NCI-H345 treated with DMSO at 0.1 percent for 48 hours (cell line): Measurements from ENCODE around the gene MLLT10.

ENCODE experiments used
- DNase-seq: peaks from one replicate; lab custom pipeline; 2025; ENCODE audit not compliant: unreplicated experiment; lab: John Stamatoyannopoulos, UW

MLLT10 gene

GRCh38 chr10:21516242-21517131 is 17.5 kb upstream of the MLLT10 start:
- DNase-seq, result no peak

GRCh38 chr10:21517134-21518031 is 16.6 kb upstream of the MLLT10 start:
- DNase-seq, result no peak

DNA sequence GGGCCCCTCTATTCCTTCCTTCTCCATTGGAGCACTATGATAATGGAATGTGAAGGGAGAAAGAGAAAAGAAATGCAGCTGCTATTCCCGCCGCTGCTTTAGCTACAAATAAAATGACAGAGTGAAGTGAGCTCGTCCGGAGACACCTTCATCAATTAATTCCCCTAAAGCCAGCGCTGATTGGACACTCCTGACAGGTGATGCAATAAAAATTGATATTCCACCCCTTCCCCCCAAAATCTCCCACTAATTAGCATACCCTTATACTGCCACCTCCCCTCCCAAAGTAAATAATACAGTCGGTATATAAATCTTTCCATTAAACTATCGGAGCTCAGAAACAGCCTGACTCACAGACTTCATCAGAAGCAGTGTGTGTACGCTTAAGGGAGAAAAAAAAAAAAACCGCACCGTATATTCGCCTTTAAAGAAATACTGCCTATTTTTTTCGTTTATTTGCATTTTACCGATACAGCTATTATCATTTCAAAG is 15.8 kb upstream of the MLLT10 start:
- DNase-seq, result no peak

GRCh38 chr10:21518641-21519396 is 15.2 kb upstream of the MLLT10 start:
- no peak for DNase-seq

DNA sequence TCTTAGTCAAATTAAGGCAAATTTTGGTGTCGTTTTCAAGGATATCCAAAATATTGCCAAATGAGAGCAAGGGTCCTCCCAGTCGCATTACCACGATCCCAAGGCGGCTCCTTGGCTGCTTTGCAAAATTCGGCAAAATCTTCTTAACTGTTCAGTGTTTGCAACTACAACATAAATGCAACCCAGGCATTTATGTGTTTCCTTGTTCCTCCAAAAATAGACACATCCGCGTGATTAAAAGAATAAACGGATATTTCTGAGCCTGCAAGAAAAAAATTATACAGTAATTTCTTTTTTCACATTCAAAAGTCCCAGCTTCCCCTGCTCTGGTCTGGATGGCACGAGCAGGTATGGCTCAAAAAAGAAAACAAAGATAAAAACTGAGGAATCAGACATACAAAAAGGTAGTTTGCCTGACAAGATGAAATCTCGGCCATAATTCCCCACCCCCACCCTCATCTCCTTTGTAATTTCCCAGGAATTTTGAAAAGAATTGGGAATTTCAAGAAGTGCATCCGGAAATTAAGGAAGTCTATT is 14.6 kb upstream of the MLLT10 start:
- DNase-seq, result no peak

GRCh38 chr10:21519941-21520436 is 14.0 kb upstream of the MLLT10 start:
- no peak for DNase-seq

DNA sequence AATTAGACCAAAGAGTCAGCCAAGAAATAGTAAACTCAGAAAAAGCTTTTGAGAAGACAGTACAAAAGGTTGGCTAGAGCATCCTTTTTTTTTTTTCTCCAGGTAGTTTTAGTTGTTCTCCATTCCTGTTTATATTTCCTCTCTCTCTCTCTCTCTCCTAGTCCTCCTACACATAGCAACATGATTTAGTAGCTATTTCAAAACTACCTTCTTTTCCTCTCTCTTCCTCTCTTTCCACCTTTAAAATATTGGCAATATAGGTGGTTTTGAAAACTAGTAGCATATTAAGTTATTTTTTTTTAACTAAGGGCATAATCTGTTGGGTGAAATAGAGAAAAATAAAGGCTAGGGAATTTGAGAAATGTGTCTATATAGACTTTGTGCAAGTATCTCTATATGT is 13.5 kb upstream of the MLLT10 start:
- no peak for DNase-seq

- no peak for DNase-seq
Measured at GRCh38 chr10:21520949-21521348, 13.1 kb upstream of the MLLT10 start.

- DNase-seq, result no peak
Measured at GRCh38 chr10:21521751-21522533, 12.1 kb upstream of the MLLT10 start.

GRCh38 chr10:21522631-21523406 is 11.2 kb upstream of the MLLT10 start:
- DNase-seq, result no peak

DNA sequence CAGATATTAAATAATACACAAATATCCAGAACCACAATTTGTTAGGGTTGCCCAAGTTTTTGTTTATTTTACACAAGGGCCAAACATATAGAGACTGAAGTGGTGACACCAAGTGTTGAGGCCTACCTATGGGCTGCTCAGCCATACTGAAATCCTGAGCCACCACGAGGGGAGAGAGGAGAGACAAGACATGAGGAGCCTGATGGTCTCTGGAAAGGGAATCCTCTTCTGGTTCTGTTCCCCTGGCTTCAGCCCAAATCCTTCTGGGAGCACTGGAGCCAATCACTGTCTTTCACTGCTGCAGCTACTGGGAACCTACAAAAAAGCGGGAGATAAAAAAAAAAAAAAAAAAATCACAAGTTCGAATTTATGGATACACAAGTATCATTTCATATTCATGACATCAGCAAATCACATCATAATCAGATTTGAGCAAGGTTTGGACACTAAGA is 10.4 kb upstream of the MLLT10 start:
- no peak for DNase-seq

DNA sequence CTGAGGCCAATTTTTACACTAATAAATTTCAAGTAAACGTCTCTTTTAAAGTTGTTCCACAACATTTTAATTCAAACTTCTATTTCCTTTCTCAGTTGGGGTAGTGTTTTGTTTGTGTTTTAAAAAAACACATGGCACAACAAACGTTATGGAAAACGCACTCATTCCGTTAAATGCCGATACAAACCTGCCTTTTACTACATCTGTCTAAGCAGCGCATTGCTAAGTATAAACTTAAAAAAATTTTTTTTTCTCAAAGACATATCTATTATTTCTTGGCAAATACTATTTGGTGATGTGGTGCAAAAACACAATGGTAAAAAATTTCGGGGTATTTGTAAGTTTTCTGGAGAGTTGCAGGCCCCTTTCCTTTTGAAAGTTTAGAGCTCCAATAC is 9.9 kb upstream of the MLLT10 start:
- no peak for DNase-seq

GRCh38 chr10:21524526-21525366 is 9.3 kb upstream of the MLLT10 start:
- no peak for DNase-seq

DNA sequence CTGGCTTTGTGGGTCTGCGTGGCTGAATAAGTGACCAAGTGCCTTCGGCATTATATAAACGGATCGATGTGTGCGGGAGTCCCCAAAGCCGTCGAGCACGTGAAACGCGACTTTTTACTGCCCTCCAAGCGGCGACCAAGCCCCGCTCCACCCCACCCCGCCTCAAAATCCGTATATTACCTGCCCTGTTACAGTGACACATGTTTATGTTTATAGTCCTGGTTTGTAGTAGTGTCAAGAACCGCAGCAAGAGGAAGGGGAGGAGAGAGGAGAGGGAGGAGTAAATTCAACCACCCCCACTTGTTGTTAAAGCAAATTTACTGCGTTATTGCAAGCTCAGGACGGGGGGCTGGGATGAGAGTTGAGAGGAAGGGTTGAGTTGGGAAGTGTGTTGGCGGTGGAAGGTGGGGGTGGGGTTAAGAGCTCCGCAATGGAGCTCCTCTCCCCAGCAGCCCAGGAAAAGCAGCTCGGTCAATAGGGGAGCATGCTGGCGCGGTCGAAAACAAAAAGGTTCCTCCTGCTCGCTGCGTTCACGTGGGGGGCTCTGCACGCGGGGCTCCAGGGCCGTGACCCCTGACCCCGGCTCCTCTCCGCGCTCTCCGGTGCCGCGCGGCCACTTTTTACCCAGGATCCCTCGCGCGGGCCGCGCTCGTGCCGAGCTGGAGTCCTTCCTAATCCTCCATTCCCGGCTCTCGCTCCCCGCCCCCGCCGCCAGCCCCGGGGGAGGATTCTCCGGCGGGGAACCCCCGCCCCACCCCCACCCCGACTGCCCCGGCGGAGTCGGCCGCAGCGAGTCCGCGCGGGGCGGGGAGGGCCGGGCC is 8.5 kb upstream of the MLLT10 start, which contains the start of gene SKIDA1:
TSS of gene SKIDA1 (minus strand) at position 316 of the 821 bp plus-strand sequence. CDS start 7,860 bp downstream, outside the sequence.
- peak; percentile 33 for DNase-seq

DNA sequence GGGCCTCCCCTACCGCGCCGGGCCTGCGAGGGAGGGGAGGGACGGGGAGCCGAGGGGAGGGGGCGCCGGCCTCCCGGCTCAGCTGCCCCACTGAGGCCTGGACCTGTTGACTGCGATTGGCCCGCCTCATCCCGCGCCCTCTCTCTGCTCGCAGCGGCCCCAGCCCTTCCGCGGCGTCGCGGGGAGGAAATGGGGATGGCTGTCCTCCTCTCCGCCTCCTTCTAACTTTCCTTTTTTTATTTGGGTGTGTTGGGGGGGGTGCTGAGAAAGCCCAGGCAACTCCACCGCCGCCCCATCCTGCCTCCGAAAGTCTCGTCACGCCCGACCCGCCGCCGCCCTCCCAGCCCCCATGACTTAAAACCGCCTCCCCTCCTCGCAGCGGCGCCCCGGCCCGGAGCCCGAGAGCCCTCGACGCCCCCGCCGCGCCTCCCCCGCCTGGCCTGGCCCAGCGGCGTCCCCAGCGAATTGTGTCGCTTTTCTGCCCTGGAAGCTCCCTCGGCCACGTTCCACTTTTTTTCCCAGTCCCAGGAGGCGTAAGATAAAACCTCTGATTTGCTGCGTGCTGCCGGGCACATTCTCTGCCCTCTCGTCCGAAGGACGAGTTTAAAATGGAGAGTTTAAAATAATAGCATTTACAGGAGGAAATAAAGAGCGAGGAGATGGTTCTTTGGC is 7.7 kb upstream of the MLLT10 start:
- no peak for DNase-seq

DNA sequence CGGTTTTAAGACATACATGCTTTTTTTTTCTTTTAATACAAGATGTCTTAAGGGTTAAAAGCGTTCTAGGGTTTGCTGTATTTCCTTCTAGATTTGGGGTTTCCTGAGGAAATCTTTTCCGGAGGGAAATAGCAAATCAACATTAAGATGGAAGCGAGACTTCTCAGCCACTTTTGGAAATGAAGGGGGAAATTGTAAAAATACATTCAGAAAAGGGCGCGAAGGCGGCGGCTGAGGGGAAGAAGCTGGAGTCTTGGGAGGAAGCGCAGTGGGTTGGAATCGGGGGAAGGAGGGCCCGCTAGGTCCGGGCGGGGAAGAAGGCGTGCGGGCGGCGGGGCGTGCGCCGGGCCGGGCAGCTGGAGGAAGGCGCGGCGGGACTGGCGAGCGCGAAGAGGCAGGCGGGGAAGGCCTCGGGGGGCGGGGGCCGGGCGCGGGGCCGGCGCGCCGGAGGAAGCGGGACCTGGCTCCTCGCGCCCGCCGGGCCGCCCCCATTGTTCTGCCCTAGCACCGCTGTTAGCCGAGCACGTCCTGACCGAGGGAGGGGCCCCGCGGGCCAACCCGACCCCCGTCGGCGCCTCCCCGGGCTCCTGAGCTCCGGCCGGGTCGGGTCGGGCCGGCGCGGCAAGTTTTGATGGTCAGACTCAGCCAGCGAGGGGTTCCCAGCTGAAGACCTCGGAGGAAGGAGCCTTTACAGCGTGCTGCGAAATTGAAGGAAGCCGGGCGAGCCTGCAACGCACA is 7.0 kb upstream of the MLLT10 start:
- no peak for DNase-seq
